Measurements from ENCODE around the gene RNF215. TPM values are rescaled to one million over a fixed set of nuclear protein-coding genes. Genes with fewer than 3 reads are reported as not detected.

The RNF215 gene
- total RNA-seq, 1 donor from 2014 or later = 10.4 TPM

- peak overlapping the region; percentile 94 for H3K4me3 Mint-ChIP-seq
- peaks cover 45% of the 10 kb centered on the region for H3K4me1 Mint-ChIP-seq
- no peaks in the 10 kb centered on the region for H3K27me3 Mint-ChIP-seq
- intact Hi-C loops (cut with micrococcal nuclease) = loop anchor here (1.0 to 10.0 kb wide), 2 partner anchors 26 to 293 kb away; no protein-coding TSS in a partner anchor
- H3K9me3 Mint-ChIP-seq = no peaks in the 10 kb centered on the region
- H3K27ac Mint-ChIP-seq = peak overlapping the region; percentile 25
- peaks cover 15% of the 10 kb centered on the region for H3K36me3 Mint-ChIP-seq (ENCODE audit: low read depth)
- DNase-seq = peak; percentile 65
Measured at GRCh38 chr22:30397656-30398635, 10.7 kb upstream of the RNF215 start.

- no peaks in the 10 kb centered on the region for H3K27me3 Mint-ChIP-seq
- intact Hi-C loops (cut with micrococcal nuclease) = loop anchor here (1.0 to 10.0 kb wide), 2 partner anchors 27 to 292 kb away; no protein-coding TSS in a partner anchor
- peak within 1 kb of the TSS; percentile 94 for H3K4me3 Mint-ChIP-seq
- peak; percentile 90 for DNase-seq
- peak within 1 kb of the TSS; percentile 78 for H3K27ac Mint-ChIP-seq
- no peaks in the 10 kb centered on the region for H3K9me3 Mint-ChIP-seq
- H3K4me1 Mint-ChIP-seq = peaks cover 48% of the 10 kb centered on the region
- peaks cover 15% of the 10 kb centered on the region for H3K36me3 Mint-ChIP-seq (ENCODE audit: low read depth)
Measured at GRCh38 chr22:30396871-30397655, 9.9 kb upstream of the RNF215 start, which contains the start of gene SEC14L2. Gene SEC14L2, plus strand, starts transcription at chr22:30397018. Its CDS starts 99 bp downstream, at chr22:30397117.

- DNase-seq = no peak
- H3K27me3 Mint-ChIP-seq = no peaks in the 10 kb centered on the region
- H3K4me3 Mint-ChIP-seq = no peak overlapping the region
- H3K9me3 Mint-ChIP-seq = no peaks in the 10 kb centered on the region
- H3K36me3 Mint-ChIP-seq (ENCODE audit: low read depth) = peaks cover 3% of the 10 kb centered on the region
- no peak overlapping the region for H3K27ac Mint-ChIP-seq
- intact Hi-C loops (cut with micrococcal nuclease) = loop anchor here (10.0 kb wide), 1 partner anchor 289 kb away; no protein-coding TSS in a partner anchor
- H3K4me1 Mint-ChIP-seq = peaks cover 48% of the 10 kb centered on the region
Measured at GRCh38 chr22:30393885-30394284, 6.7 kb upstream of the RNF215 start.

- no peak overlapping the region for H3K4me3 Mint-ChIP-seq
- intact Hi-C loops (cut with micrococcal nuclease) = loop anchor here (10.0 kb wide), 1 partner anchor 288 kb away; no protein-coding TSS in a partner anchor
- H3K36me3 Mint-ChIP-seq (ENCODE audit: low read depth) = no peaks in the 10 kb centered on the region
- DNase-seq = no peak
- H3K27ac Mint-ChIP-seq = no peak overlapping the region
- no peaks in the 10 kb centered on the region for H3K27me3 Mint-ChIP-seq
- peaks cover 42% of the 10 kb centered on the region for H3K4me1 Mint-ChIP-seq
- H3K9me3 Mint-ChIP-seq = no peaks in the 10 kb centered on the region
Measured at GRCh38 chr22:30393322-30393680, 6.1 kb upstream of the RNF215 start.

- no peaks in the 10 kb centered on the region for H3K9me3 Mint-ChIP-seq
- H3K4me3 Mint-ChIP-seq = no peak overlapping the region
- intact Hi-C loops (cut with micrococcal nuclease) = loop anchor here (10.0 kb wide), 1 partner anchor 288 kb away; no protein-coding TSS in a partner anchor
- H3K27ac Mint-ChIP-seq = no peak overlapping the region
- peak; percentile 67 for DNase-seq
- peaks cover 37% of the 10 kb centered on the region for H3K4me1 Mint-ChIP-seq
- no peaks in the 10 kb centered on the region for H3K27me3 Mint-ChIP-seq
- H3K36me3 Mint-ChIP-seq (ENCODE audit: low read depth) = no peaks in the 10 kb centered on the region
Measured at GRCh38 chr22:30392661-30393321, 5.6 kb upstream of the RNF215 start.

GRCh38 chr22:30390974-30391691 lies 3.9 kb upstream of the RNF215 start:
- Mint-ChIP-seq H3K36me3 (ENCODE audit: low read depth) (no peaks in the 10 kb centered on the region), H3K4me3 (no peak overlapping the region), H3K9me3 (no peaks in the 10 kb centered on the region), H3K4me1 (peaks cover 35% of the 10 kb centered on the region), H3K27ac (peak overlapping the region; percentile 94), H3K27me3 (no peaks in the 10 kb centered on the region)
- peak; percentile 94 for DNase-seq
- intact Hi-C loops (cut with micrococcal nuclease) = loop anchor here (1.0 to 10.0 kb wide), 4 partner anchors 35 to 286 kb away; partner anchors contain the start of gene CASTOR1

- no peak for DNase-seq
- peak overlapping the region; percentile 86 for H3K4me3 Mint-ChIP-seq
- H3K4me1 Mint-ChIP-seq = peaks cover 13% of the 10 kb centered on the region
- no peaks in the 10 kb centered on the region for H3K9me3 Mint-ChIP-seq
- no peaks in the 10 kb centered on the region for H3K36me3 Mint-ChIP-seq (ENCODE audit: low read depth)
- H3K27ac Mint-ChIP-seq = peak overlapping the region; percentile 69
- intact Hi-C loops (cut with micrococcal nuclease) = loop anchor here (2.0 kb wide), 1 partner anchor 30 kb away; the partner anchor contains the start of genes CCDC157 and SF3A1
- H3K27me3 Mint-ChIP-seq = no peaks in the 10 kb centered on the region
Measured at GRCh38 chr22:30386608-30386959, 627 bp downstream of the RNF215 start.

- no peaks in the 10 kb centered on the region for H3K36me3 Mint-ChIP-seq (ENCODE audit: low read depth)
- H3K27ac Mint-ChIP-seq = no peak overlapping the region
- H3K4me3 Mint-ChIP-seq = peak overlapping the region; percentile 86
- H3K9me3 Mint-ChIP-seq = no peaks in the 10 kb centered on the region
- H3K4me1 Mint-ChIP-seq = peaks cover 8% of the 10 kb centered on the region
- no peak for DNase-seq
- H3K27me3 Mint-ChIP-seq = no peaks in the 10 kb centered on the region
- intact Hi-C loops (cut with micrococcal nuclease) = loop anchor here (2.0 kb wide), 1 partner anchor 29 kb away; the partner anchor contains the start of genes CCDC157 and SF3A1
Measured at GRCh38 chr22:30385942-30386341, 1.3 kb downstream of the RNF215 start.

GRCh38 chr22:30383061-30383460 lies 4.2 kb downstream of the RNF215 start:
- peaks cover 8% of the 10 kb centered on the region for H3K4me1 Mint-ChIP-seq
- no peak overlapping the region for H3K27ac Mint-ChIP-seq
- H3K36me3 Mint-ChIP-seq (ENCODE audit: low read depth) = no peaks in the 10 kb centered on the region
- no peak overlapping the region for H3K4me3 Mint-ChIP-seq
- DNase-seq = no peak
- H3K27me3 Mint-ChIP-seq = no peaks in the 10 kb centered on the region
- H3K9me3 Mint-ChIP-seq = no peaks in the 10 kb centered on the region
- intact Hi-C loops (cut with micrococcal nuclease) = no loop called here

GRCh38 chr22:30382340-30382739 lies 4.9 kb downstream of the RNF215 start:
- H3K27me3 Mint-ChIP-seq = no peaks in the 10 kb centered on the region

GRCh38 chr22:30381264-30381663 lies 5.9 kb downstream of the RNF215 start:
- no peaks in the 10 kb centered on the region for H3K27me3 Mint-ChIP-seq
- no peaks in the 10 kb centered on the region for H3K9me3 Mint-ChIP-seq
- intact Hi-C loops (cut with micrococcal nuclease) = no loop called here
- no peak overlapping the region for H3K4me3 Mint-ChIP-seq
- peaks cover 2% of the 10 kb centered on the region for H3K4me1 Mint-ChIP-seq
- no peaks in the 10 kb centered on the region for H3K36me3 Mint-ChIP-seq (ENCODE audit: low read depth)
- H3K27ac Mint-ChIP-seq = no peak overlapping the region
- DNase-seq = no peak

More at GRCh38 chr22:30382340-30382739, 4.9 kb downstream of the RNF215 start:
- Mint-ChIP-seq H3K4me3 (no peak overlapping the region), H3K9me3 (no peaks in the 10 kb centered on the region), H3K36me3 (ENCODE audit: low read depth) (no peaks in the 10 kb centered on the region), H3K27ac (no peak overlapping the region), H3K4me1 (peaks cover 5% of the 10 kb centered on the region)
- intact Hi-C loops (cut with micrococcal nuclease) = no loop called here
- DNase-seq = no peak

- H3K4me3 Mint-ChIP-seq = no peak overlapping the region
- no peaks in the 10 kb centered on the region for H3K27me3 Mint-ChIP-seq
- H3K36me3 Mint-ChIP-seq (ENCODE audit: low read depth) = no peaks in the 10 kb centered on the region
- no peaks in the 10 kb centered on the region for H3K9me3 Mint-ChIP-seq
- no peak overlapping the region for H3K27ac Mint-ChIP-seq
- H3K4me1 Mint-ChIP-seq = no peaks in the 10 kb centered on the region
- DNase-seq = no peak
- intact Hi-C loops (cut with micrococcal nuclease) = no loop called here
Measured at GRCh38 chr22:30380011-30380410, 7.2 kb downstream of the RNF215 start.
